MM.1S (cell line): ENCODE measurements around the gene NT5M.

ENCODE experiments used
- DNase-seq: peaks from one replicate; pipeline ENCODE4 v3.0.0-alpha.2; 2015
- H2AFZ ChIP-seq: fragments of 300-600 bp; sonication (generic); 2 replicates; pipeline ENCODE4 v1.6.0; 2016; ENCODE audit warnings: antibody characterized with exemption, low read length
- H3F3A ChIP-seq: fragments of 300-600 bp; sonication (generic); 2 replicates; pipeline ENCODE4 v1.6.1; 2016; ENCODE audit warnings: mild to moderate bottlenecking, antibody characterized with exemption, low read length, moderate library complexity, mixed read lengths; ENCODE audit not compliant: insufficient read depth
- H3K27ac ChIP-seq: fragments of 300-600 bp; sonication (generic); 2 replicates; pipeline ENCODE4 v1.5.1; 2016; ENCODE audit warnings: mild to moderate bottlenecking, low read length
- H3K27me3 ChIP-seq: fragments of 300-600 bp; sonication (generic); replicated peaks from 2 replicates; pipeline ENCODE4 v1.6.0; 2016; ENCODE audit warnings: low read length; ENCODE audit not compliant: insufficient read depth
- H3K36me3 ChIP-seq: fragments of 300-600 bp; sonication (generic); replicated peaks from 2 replicates; pipeline ENCODE4 v1.6.1; 2016; ENCODE audit warnings: mild to moderate bottlenecking, low read length, mixed read lengths; ENCODE audit not compliant: insufficient read depth
- H3K4me1 ChIP-seq: fragments of 300-600 bp; sonication (generic); 2 replicates; pipeline ENCODE4 v1.6.1; 2016; ENCODE audit warnings: low read length, mixed read lengths
- H3K4me2 ChIP-seq: fragments of 300-600 bp; sonication (generic); 2 replicates; pipeline ENCODE4 v1.6.0; 2016; ENCODE audit warnings: low read depth, low read length
- H3K4me3 ChIP-seq: fragments of 300-600 bp; sonication (generic); 2 replicates; pipeline ENCODE4 v1.5.1; 2016; ENCODE audit warnings: low read length, mixed read lengths
- H3K79me2 ChIP-seq: fragments of 300-600 bp; sonication (generic); 2 replicates; pipeline ENCODE4 v1.6.1; 2016; ENCODE audit warnings: mixed run types, low read length, mixed read lengths
- H3K9ac ChIP-seq: fragments of 300-600 bp; sonication (generic); 2 replicates; pipeline ENCODE4 v1.6.1; 2016; ENCODE audit warnings: low read length, mixed read lengths
- H3K9me2 ChIP-seq: fragments of 300-600 bp; sonication (generic); replicated peaks from 2 replicates; pipeline ENCODE4 v1.6.1; 2016; ENCODE audit warnings: mild to moderate bottlenecking, low read length, mixed read lengths; ENCODE audit not compliant: insufficient read depth
- H3K9me3 ChIP-seq: fragments of 300-600 bp; sonication (generic); replicated peaks from 2 replicates; pipeline ENCODE4 v1.6.1; 2016; ENCODE audit warnings: mild to moderate bottlenecking, low read length, mixed read lengths; ENCODE audit not compliant: insufficient read depth
- H4K20me1 ChIP-seq: fragments of 300-600 bp; sonication (generic); 2 replicates; pipeline ENCODE4 v1.6.1; 2016; ENCODE audit warnings: mild to moderate bottlenecking, low read length, moderate library complexity, mixed read lengths; ENCODE audit not compliant: insufficient read depth
- EZH2 ChIP-seq: fragments of 300-600 bp; sonication (generic); optimal IDR thresholded peaks from 2 replicates; pipeline ENCODE3; 2017; ENCODE audit warnings: low read depth, mild to moderate bottlenecking, antibody characterized with exemption, low read length, mixed read lengths
- EZH2phosphoT487 ChIP-seq: fragments of 300-600 bp; sonication (generic); IDR thresholded peaks from 2 replicates; pipeline ENCODE4 v1.6.1; 2018; ENCODE audit warnings: antibody characterized with exemption, low read length
- TF ChIP-seq, protein P1 (sequence below): fragments of 300-600 bp; sonication (generic); IDR thresholded peaks from 2 replicates; pipeline ENCODE4 v1.5.1; 2016; ENCODE audit warnings: antibody characterized with exemption, low read length, mixed read lengths

NT5M gene

DNA sequence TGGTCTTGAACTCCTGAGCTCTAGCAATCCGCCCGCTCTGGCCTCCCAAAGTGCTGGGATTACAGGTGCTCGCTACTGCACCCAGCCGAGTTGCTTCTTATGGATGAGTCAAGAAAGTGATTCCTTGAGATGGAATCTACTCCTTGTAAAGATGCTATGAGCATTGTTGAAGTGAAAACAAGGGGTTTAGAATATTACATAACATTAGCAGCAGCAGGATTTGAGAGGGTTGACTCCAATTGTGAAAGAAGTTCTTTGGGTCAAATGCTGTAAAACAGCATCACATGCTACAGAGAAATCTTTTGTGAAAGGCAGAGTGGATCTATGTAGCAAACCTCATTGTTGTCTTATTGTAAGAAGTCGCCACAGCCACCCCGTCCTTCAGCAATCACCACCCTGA lies 72.7 kb downstream of the NT5M start:
- no peak for DNase-seq
- Histone ChIP-seq H3K36me3 (no peaks in the 10 kb centered on the region), H4K20me1 (no peaks in the 10 kb centered on the region), H3K27ac (no peak overlapping the region), H3K27me3 (peaks cover 13% of the 10 kb centered on the region; the same call in 1 of the 2 replicates), H3K9me2 (no peaks in the 10 kb centered on the region), H3K79me2 (no peaks in the 10 kb centered on the region), H3K9ac (no peak overlapping the region), H2AFZ (no peak overlapping the region), H3K4me1 (no peaks in the 10 kb centered on the region), H3K9me3 (no peaks in the 10 kb centered on the region), H3K4me2 (no peak overlapping the region), H3F3A (no peaks in the 10 kb centered on the region), H3K4me3 (no peak overlapping the region)
- TF ChIP-seq EZH2 (no peak), EZH2phosphoT487 (no peak)
- TF ChIP-seq, protein P1, sequence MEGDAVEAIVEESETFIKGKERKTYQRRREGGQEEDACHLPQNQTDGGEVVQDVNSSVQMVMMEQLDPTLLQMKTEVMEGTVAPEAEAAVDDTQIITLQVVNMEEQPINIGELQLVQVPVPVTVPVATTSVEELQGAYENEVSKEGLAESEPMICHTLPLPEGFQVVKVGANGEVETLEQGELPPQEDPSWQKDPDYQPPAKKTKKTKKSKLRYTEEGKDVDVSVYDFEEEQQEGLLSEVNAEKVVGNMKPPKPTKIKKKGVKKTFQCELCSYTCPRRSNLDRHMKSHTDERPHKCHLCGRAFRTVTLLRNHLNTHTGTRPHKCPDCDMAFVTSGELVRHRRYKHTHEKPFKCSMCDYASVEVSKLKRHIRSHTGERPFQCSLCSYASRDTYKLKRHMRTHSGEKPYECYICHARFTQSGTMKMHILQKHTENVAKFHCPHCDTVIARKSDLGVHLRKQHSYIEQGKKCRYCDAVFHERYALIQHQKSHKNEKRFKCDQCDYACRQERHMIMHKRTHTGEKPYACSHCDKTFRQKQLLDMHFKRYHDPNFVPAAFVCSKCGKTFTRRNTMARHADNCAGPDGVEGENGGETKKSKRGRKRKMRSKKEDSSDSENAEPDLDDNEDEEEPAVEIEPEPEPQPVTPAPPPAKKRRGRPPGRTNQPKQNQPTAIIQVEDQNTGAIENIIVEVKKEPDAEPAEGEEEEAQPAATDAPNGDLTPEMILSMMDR = no peak

DNA sequence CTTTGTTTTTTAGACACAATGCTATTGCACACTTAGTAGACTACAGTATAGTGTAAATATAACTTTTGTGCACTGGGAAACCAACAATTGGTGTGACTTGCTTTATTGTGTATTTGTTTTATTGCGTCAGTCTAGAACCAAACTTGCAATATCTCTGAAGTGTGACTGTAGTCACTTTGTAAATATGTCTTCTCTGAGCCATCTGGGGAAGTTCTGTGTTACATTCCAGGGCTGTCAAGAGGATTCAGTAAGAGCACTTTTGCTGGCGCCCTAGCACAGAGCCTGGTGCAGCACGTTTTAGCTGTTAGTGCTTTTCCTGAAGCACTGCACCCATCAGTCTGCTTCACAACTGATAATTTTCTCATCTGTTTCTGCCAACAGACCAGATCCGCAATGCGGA lies 73.2 kb downstream of the NT5M start:
- no peak overlapping the region for H3K4me3 ChIP-seq
- no peaks in the 10 kb centered on the region for H3F3A ChIP-seq
- TF ChIP-seq EZH2 (no peak), EZH2phosphoT487 (no peak)
- H3K27me3 ChIP-seq = peaks cover 18% of the 10 kb centered on the region
- no peaks in the 10 kb centered on the region for H3K79me2 ChIP-seq
- no peaks in the 10 kb centered on the region for H3K4me1 ChIP-seq
- H3K9ac ChIP-seq = no peak overlapping the region
- no peak overlapping the region for H3K27ac ChIP-seq
- H3K9me3 ChIP-seq = no peaks in the 10 kb centered on the region
- no peaks in the 10 kb centered on the region for H4K20me1 ChIP-seq
- H3K36me3 ChIP-seq = no peaks in the 10 kb centered on the region
- H2AFZ ChIP-seq = no peak overlapping the region
- no peak for DNase-seq
- no peaks in the 10 kb centered on the region for H3K9me2 ChIP-seq
- no peak overlapping the region for H3K4me2 ChIP-seq

DNA sequence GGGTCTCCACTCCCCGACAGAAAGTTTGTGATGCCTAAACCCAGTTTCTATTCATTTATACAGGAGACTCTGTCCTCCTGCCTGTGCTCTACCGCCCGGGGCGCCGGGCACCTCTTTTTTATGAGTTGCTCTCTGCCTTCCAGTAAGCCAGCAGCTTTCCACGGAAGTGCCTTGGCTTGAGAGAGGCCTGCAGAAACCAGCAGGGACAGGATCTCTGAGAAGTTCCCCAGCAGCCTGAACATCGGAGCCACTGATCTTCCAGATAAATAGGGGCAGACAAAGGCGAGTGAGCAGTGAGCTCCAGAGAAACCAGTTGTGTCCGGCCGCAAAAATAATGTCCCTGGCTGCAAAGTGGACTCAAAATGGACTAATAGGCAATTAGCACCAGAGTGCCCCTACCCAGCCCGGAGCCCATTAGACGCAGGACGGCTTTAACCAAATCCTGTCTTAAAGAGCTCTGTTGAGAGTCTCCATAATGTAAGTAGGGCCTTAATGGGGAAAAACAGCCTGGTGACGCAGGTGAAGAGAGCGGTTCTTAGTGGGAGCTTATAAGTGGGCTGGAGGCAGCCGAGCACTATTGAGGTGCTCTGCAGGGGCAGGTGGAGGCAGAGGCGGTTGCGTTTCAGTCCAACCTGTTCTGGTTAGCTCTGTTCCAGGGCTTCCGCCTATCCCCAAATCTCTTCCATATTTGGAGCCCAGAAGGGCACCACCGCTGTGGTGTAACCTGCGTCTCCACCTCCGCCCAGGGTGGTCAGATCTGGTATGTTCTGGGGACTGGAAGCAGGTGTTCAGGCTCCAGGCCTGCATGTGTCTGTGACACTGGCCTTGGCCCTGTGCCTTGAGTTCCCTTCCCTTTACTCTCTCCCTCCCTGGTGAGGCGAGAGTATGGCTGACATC lies 74.1 kb downstream of the NT5M start:
- no peaks in the 10 kb centered on the region for H4K20me1 ChIP-seq

More for the DNA sequence above, 74.1 kb downstream of the NT5M start:
- H2AFZ ChIP-seq = no peak overlapping the region
- H3K27ac ChIP-seq = no peak overlapping the region
- no peaks in the 10 kb centered on the region for H3K4me1 ChIP-seq
- no peaks in the 10 kb centered on the region for H3K9me3 ChIP-seq
- TF ChIP-seq EZH2 (no peak), EZH2phosphoT487 (no peak)
- TF ChIP-seq, protein P1 = no peak
- no peaks in the 10 kb centered on the region for H3K9me2 ChIP-seq
- H3F3A ChIP-seq = no peaks in the 10 kb centered on the region
- no peak overlapping the region for H3K9ac ChIP-seq
- H3K27me3 ChIP-seq = peaks cover 28% of the 10 kb centered on the region
- H3K4me3 ChIP-seq = no peak overlapping the region
- DNase-seq = no peak
- no peak overlapping the region for H3K4me2 ChIP-seq
- no peaks in the 10 kb centered on the region for H3K79me2 ChIP-seq
- H3K36me3 ChIP-seq = no peaks in the 10 kb centered on the region
